ENCODE measurements around the gene PPFIA1.

Gene PPFIA1

DNA sequence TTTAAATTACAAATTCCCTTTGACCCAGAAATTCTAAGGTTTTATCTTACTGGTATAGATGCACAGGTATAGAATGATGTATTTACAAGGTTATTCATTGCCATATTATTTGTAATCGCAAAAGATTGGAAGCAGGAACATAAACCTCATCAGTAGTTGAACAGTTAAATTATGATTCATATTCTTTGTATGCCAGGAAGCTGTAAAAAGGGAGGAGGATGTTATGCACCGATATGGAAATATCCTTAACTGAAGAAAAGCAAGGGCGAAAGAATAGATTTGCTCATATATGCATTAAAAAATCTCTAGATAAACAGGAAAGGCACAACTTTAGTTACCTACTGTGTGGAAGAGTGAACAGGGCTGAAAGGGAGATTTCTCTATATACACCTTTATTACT is 36.7 kb downstream of the PPFIA1 start:
- no peak for TF ChIP-seq CTCF (IDR thresholded peaks at IDR 0.05; ENCODE audit: low read length, missing control alignments)
- DNase-seq (ENCODE audit: low read depth): peak; percentile 59
- no peak overlapping the region for H3K4me3 ChIP-seq (replicated peaks; ENCODE audit: low read depth, low read length)

GRCh38 chr11:70311616-70312015 is 41.1 kb downstream of the PPFIA1 start:
- no peak overlapping the region for H3K4me3 ChIP-seq (replicated peaks; ENCODE audit: low read depth, low read length)
- no peak for TF ChIP-seq CTCF (IDR thresholded peaks at IDR 0.05; ENCODE audit: low read length, missing control alignments)
- no peak for DNase-seq (ENCODE audit: low read depth)

GRCh38 chr11:70312401-70313357 is 42.2 kb downstream of the PPFIA1 start:
- no peak for DNase-seq (ENCODE audit: low read depth)
- TF ChIP-seq CTCF (IDR thresholded peaks at IDR 0.05; ENCODE audit: low read length, missing control alignments): no peak
- H3K4me3 ChIP-seq (replicated peaks; ENCODE audit: low read depth, low read length): no peak overlapping the region

GRCh38 chr11:70313945-70314344 is 43.5 kb downstream of the PPFIA1 start:
- DNase-seq (ENCODE audit: low read depth): no peak
- no peak for TF ChIP-seq CTCF (IDR thresholded peaks at IDR 0.05; ENCODE audit: low read length, missing control alignments)
- H3K4me3 ChIP-seq (replicated peaks; ENCODE audit: low read depth, low read length): no peak overlapping the region

GRCh38 chr11:70314730-70315129 is 44.2 kb downstream of the PPFIA1 start:
- no peak for DNase-seq (ENCODE audit: low read depth)
- no peak for TF ChIP-seq CTCF (IDR thresholded peaks at IDR 0.05; ENCODE audit: low read length, missing control alignments)
- H3K4me3 ChIP-seq (replicated peaks; ENCODE audit: low read depth, low read length): no peak overlapping the region

DNA sequence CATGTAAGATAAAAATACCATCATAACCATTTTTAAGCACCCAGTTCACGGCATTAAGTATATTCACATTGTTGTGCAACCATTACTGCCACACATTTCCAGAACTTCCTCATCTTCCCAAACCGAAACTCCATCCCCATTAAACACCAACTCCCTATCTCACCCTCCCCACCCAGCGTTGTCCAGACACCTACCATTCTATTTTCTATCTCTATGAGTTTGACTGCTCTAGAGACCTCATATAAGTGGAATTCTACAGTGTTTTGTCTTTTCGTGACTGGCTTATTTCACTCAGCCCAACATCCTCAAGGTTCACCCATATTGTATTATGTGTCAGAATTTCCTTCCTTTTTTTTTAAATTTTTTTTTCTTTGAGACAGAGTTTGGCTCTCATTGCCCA is 45.2 kb downstream of the PPFIA1 start:
- no peak for DNase-seq (ENCODE audit: low read depth)
- H3K4me3 ChIP-seq (replicated peaks; ENCODE audit: low read depth, low read length): no peak overlapping the region
- no peak for TF ChIP-seq CTCF (IDR thresholded peaks at IDR 0.05; ENCODE audit: low read length, missing control alignments)

Data from fibroblast of pulmonary artery (primary cell).